ENCODE measurements around the gene INTS15. TPM values are rescaled to one million over a fixed set of nuclear protein-coding genes. Genes with fewer than 3 reads are reported as not detected.

INTS15 gene
- total RNA-seq, 1 donor from 2014 or later = 33.2 TPM

DNA sequence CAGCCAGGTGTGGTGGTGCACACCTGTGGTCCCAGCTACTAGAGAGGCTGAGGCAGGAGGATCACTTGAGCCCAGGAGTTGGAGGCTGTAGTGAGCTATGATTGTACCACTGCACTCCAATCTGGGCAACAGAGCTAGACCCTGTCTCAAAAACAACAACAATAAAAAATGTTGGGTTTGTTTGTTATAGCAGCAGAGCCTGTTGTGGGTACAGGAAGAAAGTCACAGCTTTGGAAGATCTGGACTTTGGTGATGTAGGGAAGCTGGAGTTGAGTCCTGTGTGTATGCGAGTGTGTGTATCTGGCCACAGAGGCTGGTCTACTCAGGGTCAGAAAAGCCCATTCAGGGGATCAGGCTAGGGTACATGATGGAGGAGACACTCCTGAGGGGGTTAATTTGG lies 42.4 kb upstream of the INTS15 start:
- Histone ChIP-seq H3K4me1 (no peaks in the 10 kb centered on the region), H3K27ac (no peak overlapping the region), H3K27me3 (ENCODE audit: low read depth) (no peaks in the 10 kb centered on the region), H3K9me3 (no peaks in the 10 kb centered on the region), H3K4me3 (no peak overlapping the region), H3K36me3 (no peaks in the 10 kb centered on the region)
- DNase-seq (no peak), ATAC-seq (no peak)
- TF ChIP-seq, protein P1, sequence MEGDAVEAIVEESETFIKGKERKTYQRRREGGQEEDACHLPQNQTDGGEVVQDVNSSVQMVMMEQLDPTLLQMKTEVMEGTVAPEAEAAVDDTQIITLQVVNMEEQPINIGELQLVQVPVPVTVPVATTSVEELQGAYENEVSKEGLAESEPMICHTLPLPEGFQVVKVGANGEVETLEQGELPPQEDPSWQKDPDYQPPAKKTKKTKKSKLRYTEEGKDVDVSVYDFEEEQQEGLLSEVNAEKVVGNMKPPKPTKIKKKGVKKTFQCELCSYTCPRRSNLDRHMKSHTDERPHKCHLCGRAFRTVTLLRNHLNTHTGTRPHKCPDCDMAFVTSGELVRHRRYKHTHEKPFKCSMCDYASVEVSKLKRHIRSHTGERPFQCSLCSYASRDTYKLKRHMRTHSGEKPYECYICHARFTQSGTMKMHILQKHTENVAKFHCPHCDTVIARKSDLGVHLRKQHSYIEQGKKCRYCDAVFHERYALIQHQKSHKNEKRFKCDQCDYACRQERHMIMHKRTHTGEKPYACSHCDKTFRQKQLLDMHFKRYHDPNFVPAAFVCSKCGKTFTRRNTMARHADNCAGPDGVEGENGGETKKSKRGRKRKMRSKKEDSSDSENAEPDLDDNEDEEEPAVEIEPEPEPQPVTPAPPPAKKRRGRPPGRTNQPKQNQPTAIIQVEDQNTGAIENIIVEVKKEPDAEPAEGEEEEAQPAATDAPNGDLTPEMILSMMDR (IDR thresholded peaks at IDR 0.05) = no peak
- intact Hi-C loops (cut with DNase I) = no loop called here

DNA sequence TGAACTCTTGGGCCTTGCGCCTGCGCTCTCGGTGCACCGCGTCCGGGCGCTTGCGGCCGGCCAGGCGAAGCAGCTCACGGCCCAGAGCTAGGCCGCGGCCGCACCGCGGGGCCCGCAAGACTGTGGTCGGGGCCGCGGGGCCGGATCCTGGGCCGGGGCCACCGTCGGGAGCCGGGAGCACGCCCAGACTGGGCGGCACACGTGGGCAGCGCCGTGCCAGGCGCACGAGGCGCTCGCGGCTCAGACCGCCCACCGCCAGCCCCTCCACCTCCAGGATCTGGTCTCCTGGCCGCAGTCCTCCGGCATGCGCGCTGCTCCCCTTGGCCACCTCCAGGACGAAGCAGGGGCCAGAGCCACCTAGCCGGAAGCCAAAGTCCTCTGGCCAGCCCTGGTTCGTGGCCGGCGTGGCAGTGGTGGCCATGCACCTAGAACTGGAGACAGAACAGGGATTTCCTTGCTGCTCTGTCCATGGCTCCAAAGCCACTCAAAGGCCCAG lies 38.8 kb upstream of the INTS15 start, which contains the start of gene GRID2IP:
TSS of gene GRID2IP (minus strand) at position 446 of the 496 bp plus-strand sequence. CDS start at position 421, 25 bp downstream.
- H3K36me3 ChIP-seq = no peaks in the 10 kb centered on the region
- no peak within 1 kb of the TSS for H3K27ac ChIP-seq
- no peaks in the 10 kb centered on the region for H3K4me1 ChIP-seq
- no peaks in the 10 kb centered on the region for H3K9me3 ChIP-seq
- no peaks in the 10 kb centered on the region for H3K27me3 ChIP-seq (ENCODE audit: low read depth)
- ATAC-seq (no peak), DNase-seq (no peak)
- no peak within 1 kb of the TSS for H3K4me3 ChIP-seq
- TF ChIP-seq, protein P1 (IDR thresholded peaks at IDR 0.05) = no peak
- intact Hi-C loops (cut with DNase I) = no loop called here

DNA sequence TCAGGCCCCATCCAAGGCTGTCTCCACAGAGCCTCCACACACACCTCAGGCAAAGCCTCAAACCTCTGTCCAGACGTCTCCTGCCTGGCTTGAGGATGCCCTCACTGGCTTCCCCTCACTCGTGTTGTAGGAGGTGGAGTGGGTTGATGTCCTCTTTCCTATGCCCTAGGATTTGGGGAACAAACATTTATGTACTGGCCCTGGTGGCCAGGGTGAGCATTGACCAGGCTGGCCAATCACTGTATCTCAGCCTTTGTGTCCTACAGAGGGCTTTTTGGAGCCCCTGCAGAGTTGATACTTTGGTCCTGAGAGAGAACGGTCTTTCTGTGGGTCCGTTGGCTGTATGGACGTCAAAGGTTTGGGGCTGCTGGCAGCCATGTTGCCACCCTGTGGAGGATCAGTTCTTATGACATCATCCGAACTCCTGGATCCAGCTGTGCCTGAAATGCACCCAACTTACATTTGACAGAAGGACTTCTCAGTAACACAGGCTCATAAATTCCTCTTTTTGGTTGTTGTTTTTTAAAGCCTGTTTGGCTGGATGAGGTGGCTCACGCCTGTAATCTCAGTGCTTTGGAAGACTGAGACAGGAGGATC lies 36.3 kb upstream of the INTS15 start:
- no peaks in the 10 kb centered on the region for H3K27me3 ChIP-seq (ENCODE audit: low read depth)
- TF ChIP-seq, protein P1 (IDR thresholded peaks at IDR 0.05) = no peak

DNA sequence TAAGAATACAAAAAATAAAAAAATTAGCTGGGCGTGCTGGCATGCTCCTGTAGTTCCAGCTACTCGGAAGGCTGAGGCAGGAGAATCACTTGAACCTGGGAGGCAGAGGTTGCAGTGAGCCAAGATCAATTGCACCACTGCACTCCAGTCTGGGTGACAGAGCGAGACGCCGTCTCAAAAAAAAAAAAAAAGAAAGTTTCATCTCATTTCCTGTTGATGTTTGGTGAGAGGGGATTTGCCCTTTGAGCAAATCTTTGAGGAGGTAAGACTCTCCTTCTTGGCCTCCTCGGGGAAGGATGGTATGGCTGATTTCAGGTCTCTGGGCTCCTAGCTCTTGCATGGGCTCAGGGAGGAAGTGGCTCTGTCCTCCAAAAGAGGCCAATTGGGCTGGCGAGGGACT lies 35.0 kb upstream of the INTS15 start:
- TF ChIP-seq, protein P1 (IDR thresholded peaks at IDR 0.05) = no peak

More for the DNA sequence above, 36.3 kb upstream of the INTS15 start:
- DNase-seq (no peak), ATAC-seq (no peak)
- no peaks in the 10 kb centered on the region for H3K9me3 ChIP-seq
- no peak overlapping the region for H3K27ac ChIP-seq
- H3K36me3 ChIP-seq = no peaks in the 10 kb centered on the region
- intact Hi-C loops (cut with DNase I) = no loop called here
- H3K4me1 ChIP-seq = no peaks in the 10 kb centered on the region
- H3K4me3 ChIP-seq = no peak overlapping the region

DNA sequence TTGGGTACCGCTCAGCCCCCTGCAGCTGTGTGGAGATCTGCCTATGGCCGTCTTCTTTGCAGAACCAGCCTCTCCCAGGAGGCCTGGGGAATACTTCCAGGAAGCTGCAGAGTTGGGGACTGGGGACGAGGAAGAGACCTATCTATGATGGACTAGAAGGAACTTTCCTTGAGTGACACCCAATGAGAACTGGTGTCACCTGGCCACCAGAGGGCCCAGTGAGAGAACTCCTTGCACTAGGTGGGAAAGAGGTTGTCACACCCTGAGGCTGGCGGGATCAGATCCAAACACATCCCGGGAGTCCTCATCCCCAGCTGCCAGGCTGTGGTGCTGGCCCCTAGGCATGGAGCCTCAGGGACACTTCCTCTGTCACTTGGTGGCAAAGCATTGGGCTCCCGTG lies 33.6 kb upstream of the INTS15 start:
- ATAC-seq (peak in 1 of 2 donors; percentile 21), DNase-seq (no peak)
- no peaks in the 10 kb centered on the region for H3K9me3 ChIP-seq
- TF ChIP-seq, protein P1 (IDR thresholded peaks at IDR 0.05) = peak; percentile 6
- no peak overlapping the region for H3K27ac ChIP-seq
- intact Hi-C loops (cut with DNase I) = no loop called here
- no peaks in the 10 kb centered on the region for H3K4me1 ChIP-seq
- H3K36me3 ChIP-seq = no peaks in the 10 kb centered on the region
- no peak overlapping the region for H3K4me3 ChIP-seq
- no peaks in the 10 kb centered on the region for H3K27me3 ChIP-seq (ENCODE audit: low read depth)

More for the DNA sequence above, 35.0 kb upstream of the INTS15 start:
- intact Hi-C loops (cut with DNase I) = no loop called here
- no peak for ATAC-seq
- Histone ChIP-seq H3K9me3 (no peaks in the 10 kb centered on the region), H3K4me1 (no peaks in the 10 kb centered on the region), H3K4me3 (no peak overlapping the region), H3K27me3 (ENCODE audit: low read depth) (no peaks in the 10 kb centered on the region), H3K36me3 (no peaks in the 10 kb centered on the region), H3K27ac (no peak overlapping the region)
- DNase-seq = no peak

All from lower lobe of right lung (tissue), 2 donors.